Pancreas (tissue), 10 donors: Measurements from ENCODE around the gene OR1L4. TPM values are rescaled to one million over a fixed set of nuclear protein-coding genes. Genes with fewer than 3 reads are reported as not detected.

Experiments used
- ATAC-seq, 4 donors: fragments of 200-7000 bp; cut with Tn5 transposase; one replicate each; pipeline versions ENCODE4 v1.8.0 to v1.9.1; 2020; ENCODE audit warnings: mild to moderate bottlenecking in 4 of 4, moderate library complexity in 4 of 4
- DNase-seq, 6 donors: peaks; one replicate each; pipeline ENCODE4 v3.0.0-alpha.2; 2020
- FAIRE-seq: peaks from 2 replicates; lab custom pipeline; 2012; peaks lifted over from hg19 to GRCh38; lab: Jason Lieb, UNC
- H3K27ac ChIP-seq, 4 donors: fragments of 200-600 bp; sonication (generic); 1 replicate in 3 of 4; 2 replicates in 1 of 4; pipeline versions ENCODE4 v1.5.0 to v1.8.0; 2020
- H3K27me3 ChIP-seq, 4 donors: fragments of 200-600 bp; one replicate each; pipeline ENCODE4 v1.8.0; 2021
- H3K36me3 ChIP-seq, 3 donors: fragments of 200-600 bp; sonication (generic) in 1 of 3; one replicate each; pipeline versions ENCODE4 v1.5.0 to v1.8.0; 2020 to 2021
- H3K4me1 ChIP-seq, 3 donors: fragments of 200-600 bp; one replicate each; pipeline ENCODE4 v1.8.0; 2021
- H3K4me3 ChIP-seq, 4 donors: fragments of 200-600 bp; sonication (generic) in 2 of 4; one replicate each; pipeline versions ENCODE4 v1.5.0 to v1.8.0; 2020 to 2021
- H3K9me3 ChIP-seq, 4 donors: fragments of 200-600 bp; one replicate each; pipeline ENCODE4 v1.8.0; 2021
- WGBS, 2 donors: extraction: QIAGEN DNeasy Blood & Tissue Kit; methylation state at CpG; one replicate each; pipeline ENCODE4 v1.1.7; 2013; 5-methylcytosine and 5-hydroxymethylcytosine counted together
- intact Hi-C, 3 donors: fragments of 100-400 bp; cut with DNase I; formaldehyde crosslinking; loops; one replicate each; pipeline versions ENCODE4 v1.11.1 to v1.14.2; 2022
- polyA plus RNA-seq, 2 donors: library from polyadenylated mRNA; stranded (reverse); fragments of 200-250 nt; gene quantifications; one replicate each; pipeline ENCODE4 v1.2.3, GENCODE V29; 2013
- total RNA-seq, 6 donors: library from RNA; stranded (reverse); fragmentation: NEBNext Ultra II Directional in 4 of 6; extraction: Animal tissue kit (Norgen Biotek cat#: 25700) in 4 of 6; gene quantifications; one replicate each; pipeline versions ENCODE4 v1.2.1 to v1.2.4, GENCODE V29; 2021 to 2023
- TF ChIP-seq, protein P1 (sequence below), 4 donors: fragments of 200-600 bp; sonication (generic) in 3 of 4; IDR thresholded peaks; one replicate each; pipeline versions ENCODE4 v1.5.0 to v1.8.0; 2021; ENCODE audit warnings: antibody characterized with exemption in 4 of 4
- donor health status: healthy with polysubstance abuse.
- donor health status: DM: no; HTN: no; CAD: no; lungs with moderate emphysema.
- donor health status: DM: no; HTN: no; CAD: no.
- donor health status: control.
- donor health status: control.
- donor health status: Bipolar disorder and iron deficiency.
- donor health status: DM: yes; HTN: yes; CAD: no.
- donor health status: DM: no; HTN: no; CAD: no.
- donor health status: DM: no; HTN: no; CAD: no.
- donor health status: DM: yes; HTN: yes; CAD: no.

Gene OR1L4
- total and polyA plus RNA-seq, 8 donors = not detected

DNA sequence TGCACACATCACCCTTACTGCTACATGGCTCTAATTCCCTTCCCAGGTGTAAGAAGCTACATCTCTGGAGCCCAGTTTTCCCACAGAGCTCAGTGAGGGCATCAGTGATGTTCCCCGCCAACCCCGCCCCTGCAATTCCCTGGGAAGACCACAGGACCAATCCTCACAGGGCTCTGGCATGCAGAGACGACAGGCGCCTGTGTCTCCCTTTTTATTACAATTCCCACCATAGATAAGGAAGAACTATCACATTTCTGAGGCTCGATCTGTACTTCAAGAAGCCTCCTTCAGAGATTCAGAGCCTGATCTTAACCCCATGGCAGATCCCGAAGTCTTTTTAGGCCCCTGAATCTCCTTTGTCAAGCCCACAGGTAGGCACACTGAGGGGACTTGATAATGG lies 18.2 kb downstream of the OR1L4 start, which contains the start of gene OR1L6:
Gene OR1L6 (plus strand): TSS at position 301 of the 400 bp plus-strand sequence. CDS start 7,545 bp downstream, outside the sequence.
- FAIRE-seq (no peak), ATAC-seq (no peak), DNase-seq (no peak)
- Histone ChIP-seq H3K27ac (no peak within 1 kb of the TSS), H3K4me3 (no peak within 1 kb of the TSS), H3K4me1 (no peaks in the 10 kb centered on the region), H3K9me3 (no peaks in the 10 kb centered on the region), H3K27me3 (no peaks in the 10 kb centered on the region), H3K36me3 (no peaks in the 10 kb centered on the region)
- TF ChIP-seq, protein P1, sequence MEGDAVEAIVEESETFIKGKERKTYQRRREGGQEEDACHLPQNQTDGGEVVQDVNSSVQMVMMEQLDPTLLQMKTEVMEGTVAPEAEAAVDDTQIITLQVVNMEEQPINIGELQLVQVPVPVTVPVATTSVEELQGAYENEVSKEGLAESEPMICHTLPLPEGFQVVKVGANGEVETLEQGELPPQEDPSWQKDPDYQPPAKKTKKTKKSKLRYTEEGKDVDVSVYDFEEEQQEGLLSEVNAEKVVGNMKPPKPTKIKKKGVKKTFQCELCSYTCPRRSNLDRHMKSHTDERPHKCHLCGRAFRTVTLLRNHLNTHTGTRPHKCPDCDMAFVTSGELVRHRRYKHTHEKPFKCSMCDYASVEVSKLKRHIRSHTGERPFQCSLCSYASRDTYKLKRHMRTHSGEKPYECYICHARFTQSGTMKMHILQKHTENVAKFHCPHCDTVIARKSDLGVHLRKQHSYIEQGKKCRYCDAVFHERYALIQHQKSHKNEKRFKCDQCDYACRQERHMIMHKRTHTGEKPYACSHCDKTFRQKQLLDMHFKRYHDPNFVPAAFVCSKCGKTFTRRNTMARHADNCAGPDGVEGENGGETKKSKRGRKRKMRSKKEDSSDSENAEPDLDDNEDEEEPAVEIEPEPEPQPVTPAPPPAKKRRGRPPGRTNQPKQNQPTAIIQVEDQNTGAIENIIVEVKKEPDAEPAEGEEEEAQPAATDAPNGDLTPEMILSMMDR (IDR thresholded peaks at IDR 0.05) = no peak
- intact Hi-C loops = no loop called here
- 58 to 65% methylated on average over 6 of the region's 6 CpGs for WGBS, 2 donors

DNA sequence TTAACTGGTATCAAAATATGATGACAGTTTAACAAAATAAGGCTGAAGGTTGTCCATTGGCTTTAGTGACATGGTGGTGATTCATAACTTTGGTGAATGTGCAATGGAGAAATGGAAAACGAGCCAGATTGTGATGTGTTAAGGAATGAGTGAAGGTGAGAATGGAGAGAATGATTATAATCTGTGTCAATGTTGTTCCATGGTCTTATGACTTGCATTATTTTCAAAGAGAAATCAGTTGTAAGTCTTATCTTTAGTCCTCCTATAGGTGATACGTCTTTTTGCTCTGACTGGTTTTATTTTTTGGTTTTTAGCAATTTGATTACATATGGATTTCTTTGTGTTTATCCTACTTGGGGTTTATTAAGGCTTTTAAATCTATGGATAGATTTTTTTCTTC lies 31.0 kb downstream of the OR1L4 start:
- intact Hi-C loops = no loop called here

DNA sequence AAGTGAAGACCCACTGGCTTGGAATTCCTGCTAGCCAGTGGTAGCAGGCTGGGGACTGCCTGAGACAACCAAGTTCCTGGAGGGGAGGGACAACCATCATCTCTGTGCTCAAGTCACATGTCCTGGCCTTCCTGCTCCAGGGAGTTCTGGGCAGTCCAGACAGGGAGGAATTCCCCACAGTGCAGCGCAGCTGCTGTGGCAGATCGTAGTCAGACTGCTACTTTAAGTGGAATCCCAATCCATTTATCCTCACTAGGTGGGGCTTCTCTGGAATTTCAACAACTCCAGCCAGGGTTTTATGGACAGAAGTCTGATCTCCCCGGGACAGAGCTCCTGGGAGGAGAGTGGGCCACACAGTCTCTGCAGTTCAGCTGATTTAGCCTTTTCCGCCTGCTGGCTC lies 44.0 kb downstream of the OR1L4 start:
- Histone ChIP-seq H3K4me1 (no peaks in the 10 kb centered on the region), H3K4me3 (no peak overlapping the region), H3K27me3 (no peaks in the 10 kb centered on the region), H3K27ac (no peak overlapping the region), H3K9me3 (no peaks in the 10 kb centered on the region), H3K36me3 (no peaks in the 10 kb centered on the region)
- TF ChIP-seq, protein P1 (IDR thresholded peaks at IDR 0.05) = no peak
- ATAC-seq = no peak
- intact Hi-C loops = no loop called here
- FAIRE-seq = no peak
- whole genome bisulfite sequencing, 2 donors = 64 to 76% methylated on average over 4 of the region's 4 CpGs
- no peak for DNase-seq

More for the DNA sequence above, 31.0 kb downstream of the OR1L4 start:
- FAIRE-seq (no peak), ATAC-seq (no peak), DNase-seq (no peak)
- Histone ChIP-seq H3K36me3 (no peaks in the 10 kb centered on the region), H3K4me3 (no peak overlapping the region), H3K4me1 (no peaks in the 10 kb centered on the region), H3K9me3 (no peaks in the 10 kb centered on the region), H3K27ac (no peak overlapping the region), H3K27me3 (no peaks in the 10 kb centered on the region)
- TF ChIP-seq, protein P1 (IDR thresholded peaks at IDR 0.05) = no peak
- 35 to 39% methylated on average over 2 of the region's 2 CpGs for WGBS, 2 donors

Other genes with a start within 250 kb of the OR1L4 start
- not detected for gene OR1J1, start 246.1 kb upstream of the OR1L4 start, total RNA-seq
- gene OR1J1, start 246.1 kb upstream of the OR1L4 start, polyA plus RNA-seq = not detected
- gene OR1J2, start 213.2 kb upstream of the OR1L4 start, total RNA-seq = not detected
- gene OR1J2, start 213.2 kb upstream of the OR1L4 start, polyA plus RNA-seq = under 1 TPM in 1 of 2 donors, not detected in 1; 0.12 TPM
- gene OR1J4, start 204.8 kb upstream of the OR1L4 start, total RNA-seq = not detected
- gene OR1J4, start 204.8 kb upstream of the OR1L4 start, polyA plus RNA-seq = not detected
- not detected for gene OR1N1, start 196.7 kb upstream of the OR1L4 start, total RNA-seq
- not detected for gene OR1N1, start 196.7 kb upstream of the OR1L4 start, polyA plus RNA-seq
- gene OR1N2, start 170.9 kb upstream of the OR1L4 start, total RNA-seq = not detected
- not detected for gene OR1N2, start 170.9 kb upstream of the OR1L4 start, polyA plus RNA-seq
- under 1 TPM in 1 of 6 donors, not detected in 5; 0.09 TPM for gene OR1L8, start 140.6 kb upstream of the OR1L4 start, total RNA-seq
- gene OR1L8, start 140.6 kb upstream of the OR1L4 start, polyA plus RNA-seq = under 1 TPM in 1 of 2 donors, not detected in 1; 0.05 TPM
- gene OR1Q1, start 109.3 kb upstream of the OR1L4 start, total RNA-seq = not detected
- not detected for gene OR1Q1, start 109.3 kb upstream of the OR1L4 start, polyA plus RNA-seq
- under 1 TPM in 1 of 6 donors, not detected in 5; 0.19 TPM for gene OR1B1, start 66.4 kb upstream of the OR1L4 start, total RNA-seq
- not detected for gene OR1B1, start 66.4 kb upstream of the OR1L4 start, polyA plus RNA-seq
- gene OR1L1, start 62.3 kb upstream of the OR1L4 start, total RNA-seq = not detected
- gene OR1L1, start 62.3 kb upstream of the OR1L4 start, polyA plus RNA-seq = not detected
- not detected for gene OR1L3, start 48.9 kb upstream of the OR1L4 start, total RNA-seq
- not detected for gene OR1L3, start 48.9 kb upstream of the OR1L4 start, polyA plus RNA-seq
- not detected for gene OR1L6, start 18.3 kb downstream of the OR1L4 start, total RNA-seq
- gene OR1L6, start 18.3 kb downstream of the OR1L4 start, polyA plus RNA-seq = not detected
- not detected for gene OR5C1, start 64.9 kb downstream of the OR1L4 start, total RNA-seq
- gene OR5C1, start 64.9 kb downstream of the OR1L4 start, polyA plus RNA-seq = not detected
- not detected for gene OR1K1, start 76.1 kb downstream of the OR1L4 start, total RNA-seq
- gene OR1K1, start 76.1 kb downstream of the OR1L4 start, polyA plus RNA-seq = not detected
- gene PDCL, start 104.6 kb downstream of the OR1L4 start, total RNA-seq = 10 to 100 TPM in 1 of 6 donors, 1 to 10 TPM in 5; 3.0 to 10.9 (median 6.0) TPM
- 1 to 10 TPM; 3.6 to 6.6 TPM for gene PDCL, start 104.6 kb downstream of the OR1L4 start, polyA plus RNA-seq
- gene RC3H2, start 181.4 kb downstream of the OR1L4 start, total RNA-seq = 10 to 100 TPM; 10.9 to 18.7 (median 12.9) TPM
- gene RC3H2, start 181.4 kb downstream of the OR1L4 start, polyA plus RNA-seq = 1 to 10 TPM; 4.1 to 5.4 TPM
- 1 to 10 TPM; 2.2 to 5.3 (median 3.2) TPM for gene ZBTB6, start 189.3 kb downstream of the OR1L4 start, total RNA-seq
- gene ZBTB6, start 189.3 kb downstream of the OR1L4 start, polyA plus RNA-seq = 1 to 10 TPM in 1 of 2 donors, under 1 TPM in 1; 0.87 to 3.4 TPM
- 1 to 10 TPM; 2.3 to 5.3 (median 3.1) TPM for gene ZBTB26, start 207.5 kb downstream of the OR1L4 start, total RNA-seq
- gene ZBTB26, start 207.5 kb downstream of the OR1L4 start, polyA plus RNA-seq = 1 to 10 TPM; 1.5 to 3.5 TPM
- 10 to 100 TPM; 19.4 to 35.2 (median 20.6) TPM for gene RABGAP1, start 217.0 kb downstream of the OR1L4 start, total RNA-seq
- 10 to 100 TPM in 1 of 2 donors, 1 to 10 TPM in 1; 7.6 to 11.7 TPM for gene RABGAP1, start 217.0 kb downstream of the OR1L4 start, polyA plus RNA-seq